Measurements from ENCODE around the gene SUGT1.
"Not testable (repeated sequence)": the region's sequence is repeated elsewhere in the genome, so short reads cannot be mapped to it uniquely, and the experiment has no call there.

Gene SUGT1

DNA sequence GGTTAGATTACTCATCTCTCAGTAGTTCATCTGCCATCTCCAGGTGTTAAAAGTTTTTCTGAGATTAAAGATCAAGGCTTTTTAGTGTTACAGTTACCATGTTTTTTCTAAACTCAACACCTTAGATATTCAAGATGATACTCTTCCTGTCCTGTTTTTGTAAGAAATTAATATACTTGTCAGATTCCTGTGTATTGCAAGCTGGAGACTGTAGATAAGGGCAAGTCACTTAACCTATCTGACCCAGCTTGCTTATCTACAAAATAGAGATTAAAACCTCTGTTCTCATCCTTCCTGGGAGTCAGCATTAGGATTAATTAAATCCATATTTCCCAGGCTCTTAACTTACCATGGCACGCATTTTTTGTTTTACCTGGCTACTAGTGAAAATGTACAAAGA is 25.2 kb downstream of the SUGT1 start:
- TF ChIP-seq CTCF (conservative IDR thresholded peaks at IDR 0.05), result no peak
- no peak overlapping the region for H3K27ac ChIP-seq

DNA sequence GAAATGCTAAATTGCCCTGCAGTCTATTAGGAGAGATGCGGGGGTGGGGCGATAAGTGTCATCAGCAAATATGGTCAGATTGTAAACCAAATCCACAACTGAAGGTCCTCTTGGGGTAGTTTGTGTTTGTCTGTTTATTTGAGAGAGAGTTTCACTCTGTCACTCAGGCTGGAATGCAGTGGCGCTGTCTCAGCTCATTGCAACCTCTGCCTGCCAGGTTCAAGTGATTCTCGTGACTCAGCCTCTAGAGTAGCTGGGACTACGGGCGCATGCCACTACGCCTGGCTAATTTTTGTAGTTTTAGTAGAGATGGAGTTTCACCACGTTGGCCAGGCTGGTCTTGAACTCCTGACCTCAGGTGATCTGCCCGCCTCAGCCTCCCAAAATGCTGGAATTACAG is 33.2 kb downstream of the SUGT1 start:
- H3K27ac ChIP-seq, result not testable (repeated sequence)

- H3K27ac ChIP-seq, result no peak overlapping the region
- TF ChIP-seq CTCF (conservative IDR thresholded peaks at IDR 0.05), result no peak
Measured at GRCh38 chr13:52686376-52686775, 33.7 kb downstream of the SUGT1 start.

DNA sequence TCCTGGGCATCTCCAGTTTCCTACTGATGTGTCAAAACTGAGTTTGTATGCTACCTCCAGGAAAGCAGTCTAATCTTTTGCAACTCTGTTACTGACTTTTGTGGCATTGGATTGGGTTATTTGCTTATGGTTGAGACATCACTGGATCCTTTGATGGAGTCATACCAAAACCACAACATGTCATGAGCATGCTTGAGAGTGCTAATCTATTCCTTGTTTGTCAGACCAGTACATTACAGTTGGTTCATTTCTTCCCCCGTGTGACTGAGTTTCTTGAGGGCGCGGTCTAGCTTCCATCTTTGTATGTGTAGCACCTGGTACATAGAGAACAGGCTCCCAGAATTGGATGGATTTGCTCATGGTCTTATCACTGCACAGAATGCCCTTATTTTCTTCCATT is 43.2 kb downstream of the SUGT1 start:
- H3K27ac ChIP-seq, result no peak overlapping the region
- no peak for TF ChIP-seq CTCF (conservative IDR thresholded peaks at IDR 0.05)

- no peak overlapping the region for H3K27ac ChIP-seq
- no peak for TF ChIP-seq CTCF (conservative IDR thresholded peaks at IDR 0.05)
Measured at GRCh38 chr13:52696566-52696965, 43.9 kb downstream of the SUGT1 start.

- TF ChIP-seq CTCF (conservative IDR thresholded peaks at IDR 0.05), result no peak
- H3K27ac ChIP-seq, result no peak overlapping the region
Measured at GRCh38 chr13:52701728-52702465, 49.3 kb downstream of the SUGT1 start.

DNA sequence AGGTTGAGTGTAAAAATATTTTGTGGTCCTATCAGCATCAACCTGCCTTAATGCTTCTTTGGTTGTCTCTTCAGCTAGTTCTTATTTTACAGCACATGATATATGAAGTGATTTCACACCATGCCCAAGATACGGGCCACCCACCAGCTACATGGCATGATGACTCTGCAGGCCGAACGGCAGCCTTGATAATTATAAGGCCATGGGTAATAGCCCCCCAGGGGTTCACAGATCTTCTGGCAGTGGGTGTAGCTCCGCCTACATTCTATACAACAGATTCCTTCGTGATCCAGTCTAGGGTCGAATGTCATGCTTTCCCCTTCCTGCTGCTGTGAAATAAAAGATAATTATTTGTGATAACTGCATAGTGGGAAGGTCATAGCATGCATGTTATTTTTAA is 50.8 kb downstream of the SUGT1 start:
- no peak for TF ChIP-seq CTCF (conservative IDR thresholded peaks at IDR 0.05)
- H3K27ac ChIP-seq, result no peak overlapping the region

DNA sequence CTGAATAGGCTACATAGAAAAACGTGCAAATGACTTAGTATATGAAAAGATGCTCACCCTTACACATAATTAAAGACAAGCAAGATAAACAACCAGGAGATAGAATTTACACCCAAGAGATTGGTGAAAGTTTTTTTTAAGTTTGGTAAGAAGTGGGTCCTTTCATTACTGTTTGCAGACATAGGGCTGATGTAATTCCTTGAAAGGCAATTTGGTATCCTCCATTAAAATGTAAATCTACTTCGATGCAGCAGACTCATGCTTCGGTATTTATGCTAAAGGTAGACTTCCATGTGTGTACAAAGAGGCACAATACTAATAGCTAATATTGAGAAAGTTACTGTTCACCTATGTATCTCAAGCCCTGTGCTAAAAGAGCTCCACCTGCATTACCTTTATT is 53.4 kb downstream of the SUGT1 start:
- no peak for TF ChIP-seq CTCF (conservative IDR thresholded peaks at IDR 0.05)
- peak overlapping the region; percentile 23; the same call in 1 of the 2 replicates for H3K27ac ChIP-seq
